ENCODE data around the gene ACTR3. TPM values are rescaled to one million over a fixed set of nuclear protein-coding genes. Genes with fewer than 3 reads are reported as not detected.

The ACTR3 gene
- total and polyA plus RNA-seq, 2 of the 4 experiments (the other 2 are of a cell fraction) = 246 to 307 TPM

- peak overlapping the region; percentile 71 for H2BK20ac ChIP-seq (ENCODE audit: low read depth, low read length)
- peak overlapping the region; percentile 36; the same call in 1 of the 2 replicates for H3K18ac ChIP-seq (ENCODE audit: low read depth, low read length)
- ATAC-seq (ENCODE audit: low read depth) (no peak), DNase-seq (no peak)
- 100% methylated on average over 2 of the region's 7 CpGs; no CpG with 5 or more reads in 1 of the 2 experiments for WGBS, 2 experiments (ENCODE audit: extremely low coverage in 2 of 2, insufficient read length in 1 of 2)
- peak overlapping the region; percentile 0 to 61; a peak in 3 of 4 replicates for H4K8ac ChIP-seq (ENCODE audit: low read depth in 2 of 2, low read length in 2 of 2)
- in situ Hi-C loops (cut with MboI; ENCODE audit: low sequenced_read_pairs) = loop anchor here (5.0 kb wide), 1 partner anchor 130 kb away; the partner anchor contains the start of gene SLC35F5
- peak overlapping the region; percentile 64; the same call in 1 of the 2 replicates for H4K5ac ChIP-seq (ENCODE audit: low read depth, low read length)
- dilution Hi-C loops (cut with HindIII; ENCODE audit: low sequenced_read_pairs, unreplicated experiment) = no loop called here
- peak overlapping the region; percentile 71 for H4K91ac ChIP-seq (ENCODE audit: insufficient read depth, low read depth, low read length)
- peak overlapping the region; percentile 58 for H3K27ac ChIP-seq (ENCODE audit: insufficient read depth, low read length)
- no peaks in the 10 kb centered on the region for H3K9me3 ChIP-seq (ENCODE audit: control insufficient read depth, insufficient read depth, low read length)
- H3K23ac ChIP-seq (ENCODE audit: low read depth, low read length) = peak overlapping the region; percentile 88
- BruUV-seq (replicated peaks) = no TSS peak
- H2BK120ac ChIP-seq (ENCODE audit: low read depth, low read length) = peak overlapping the region; percentile 68
- H3K27me3 ChIP-seq (ENCODE audit: control insufficient read depth, insufficient read depth, low read length) = no peaks in the 10 kb centered on the region
- peaks cover 11% of the 10 kb centered on the region for H3K9me1 ChIP-seq (ENCODE audit: insufficient read depth, low read length)
- H3K14ac ChIP-seq (replicated peaks; ENCODE audit: low read depth, low read length) = peak overlapping the region; percentile 90
- ChIA-PET CTCF (interaction anchor here (0.8 kb wide), 1 partner anchor 56 kb away, joined by 3 read pairs; no protein-coding TSS in a partner anchor), POLR2A (ENCODE audit: unreplicated experiment) (interaction anchor here (1.3 kb wide), 1 partner anchor 131 kb away, joined by 3 read pairs; the partner anchor contains the start of gene SLC35F5)
- H3K36me3 ChIP-seq (ENCODE audit: control insufficient read depth, insufficient read depth, low read length) = peaks cover 2% of the 10 kb centered on the region
- peak overlapping the region; percentile 43; the same call in 1 of the 2 replicates for H3K56ac ChIP-seq (ENCODE audit: extremely low read depth, insufficient read depth, low read length)
- H2AK5ac ChIP-seq (ENCODE audit: low read depth, low read length) = peak overlapping the region; percentile 84
- H3K79me1 ChIP-seq (ENCODE audit: low read depth in 1 of 2, low read length in 2 of 2) = peaks cover 10 to 28% of the 10 kb centered on the region in 2 experiments
- H2BK15ac ChIP-seq (ENCODE audit: low read depth, low read length) = peak overlapping the region; percentile 29; the same call in 2 of the 3 replicates
- no peak overlapping the region for H3K4me3 ChIP-seq (ENCODE audit: insufficient read depth, low read depth, low read length)
- H3K4ac ChIP-seq (ENCODE audit: low read depth, low read length) = peak overlapping the region; percentile 86
- peak overlapping the region; percentile 52 for H3K4me2 ChIP-seq (ENCODE audit: low read depth, low read length)
- peaks cover 4% of the 10 kb centered on the region; the same call in 1 of the 2 replicates for H4K20me1 ChIP-seq (ENCODE audit: insufficient read depth, low read length)
- H2AK9ac ChIP-seq (replicated peaks; ENCODE audit: low read depth, low read length, poor library complexity) = peak overlapping the region; percentile 70
- intact Hi-C loops (cut with micrococcal nuclease) = loop anchor here (2.0 kb wide), 1 partner anchor 14 kb away; no protein-coding TSS in a partner anchor
- H3K9ac ChIP-seq (ENCODE audit: low read depth, low read length) = peak overlapping the region; percentile 31; the same call in 1 of the 2 replicates
- TF ChIP-seq CTCF (conservative IDR thresholded peaks at IDR 0.05; ENCODE audit: low read depth, low read length) = no peak
- no peak for TF ChIP-seq BHLHE40 (IDR thresholded peaks at IDR 0.05; ENCODE audit: low read depth, low read length)
- TF ChIP-seq ELK1 (IDR thresholded peaks at IDR 0.05; ENCODE audit: borderline replicate concordance, low read depth, low read length) = no peak
- no peak for TF ChIP-seq NFE2L2 (IDR thresholded peaks at IDR 0.05; ENCODE audit: low read depth, low read length)
- TF ChIP-seq USF2 (IDR thresholded peaks at IDR 0.05; ENCODE audit: low read depth, low read length) = 0 out of 2 replicates have a peak, but pooled peaks have one; percentile 35
- H2BK5ac ChIP-seq (ENCODE audit: low read depth, low read length, poor library complexity, severe bottlenecking) = peak overlapping the region; percentile 91
- peaks cover 8% of the 10 kb centered on the region for H3K4me1 ChIP-seq (ENCODE audit: control insufficient read depth, insufficient read depth, low read length)
- H2AFZ ChIP-seq (replicated peaks; ENCODE audit: low read length, poor library complexity) = no peak overlapping the region
Measured at GRCh38 chr2:113887009-113887792, 2.7 kb upstream of the ACTR3 start.
